NT2/D1 (cell line): ENCODE results near the gene PLA2G4D.

Experiments
- SUZ12 ChIP-seq: IDR thresholded peaks from 2 replicates; pipeline ENCODE4 v1.6.1; 2011; ENCODE audit not compliant: insufficient read length, insufficient read depth; ENCODE audit errors: extremely low read depth
- YY1 ChIP-seq: IDR thresholded peaks from 2 replicates; pipeline ENCODE4 v1.6.1; 2011; ENCODE audit not compliant: insufficient read length, insufficient read depth
- ZNF274 ChIP-seq: IDR thresholded peaks from 2 replicates; pipeline ENCODE4 v1.6.1; 2011; ENCODE audit warnings: mild to moderate bottlenecking, low read depth, low read length

- TF ChIP-seq YY1 = no peak
- no peak for TF ChIP-seq SUZ12
- TF ChIP-seq ZNF274 = no peak
These were observed 34.5 kb downstream of the PLA2G4D start for GRCh38 chr15:42059661-42060476.
